ENCODE results near the gene SMIM22. TPM values are rescaled to one million over a fixed set of nuclear protein-coding genes. Genes with fewer than 3 reads are reported as not detected.

SMIM22 gene
- total RNA-seq, 2 donors from 2014 or later: not detected

DNA sequence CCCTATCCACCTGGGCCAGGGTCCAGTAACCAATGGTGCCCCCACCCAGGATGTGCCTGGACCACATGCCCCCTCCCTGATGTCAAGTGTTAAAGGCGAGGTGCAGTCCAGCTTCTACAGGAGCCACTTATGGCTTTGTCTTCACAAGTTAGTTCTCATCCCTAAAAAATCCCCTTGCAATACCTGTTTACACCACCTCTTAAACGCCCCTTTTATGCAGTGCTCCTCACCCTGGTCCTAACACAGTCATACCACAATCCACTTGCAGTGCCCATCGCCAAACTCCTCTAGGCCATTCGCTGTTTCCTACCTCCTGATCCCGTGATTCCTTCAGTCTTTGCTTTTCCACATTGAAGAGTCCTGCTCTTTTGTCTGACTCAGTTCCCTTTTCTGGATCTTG lies 44.8 kb downstream of the SMIM22 start:
- H3K36me3 Mint-ChIP-seq (ENCODE audit: low read depth): peaks cover 71% of the 10 kb centered on the region
- H3K36me3 ChIP-seq (ENCODE audit: control insufficient read depth, insufficient read depth, low read length): peaks cover 87% of the 10 kb centered on the region
- no peak overlapping the region for H3K4me3 ChIP-seq (ENCODE audit: low read length)
- H3K4me1 ChIP-seq (ENCODE audit: control insufficient read depth, insufficient read depth, low read length): no peaks in the 10 kb centered on the region
- no peak overlapping the region for H3K4me3 Mint-ChIP-seq
- H3K27ac Mint-ChIP-seq: peak overlapping the region; percentile 31
- TF ChIP-seq CTCF (conservative IDR thresholded peaks at IDR 0.05): peak; percentile 21
- no peaks in the 10 kb centered on the region for H3K4me1 Mint-ChIP-seq
- H3K27ac ChIP-seq (ENCODE audit: low read depth, low read length): no peak overlapping the region
- no peak overlapping the region for H3K9ac ChIP-seq (ENCODE audit: extremely low read depth, low read length, poor library complexity, severe bottlenecking)
- H3K9me3 ChIP-seq (ENCODE audit: control insufficient read depth, low read length): no peaks in the 10 kb centered on the region
- WGBS, 2 experiments (ENCODE audit: insufficient coverage in 1 of 2, insufficient read length in 1 of 2): 90 to 94% methylated on average over 3 to 5 of the region's 5 CpGs
- H3K9me3 Mint-ChIP-seq: no peaks in the 10 kb centered on the region
- DNase-seq: no peak
- H3K27me3 Mint-ChIP-seq (ENCODE audit: insufficient read depth): no peaks in the 10 kb centered on the region
- no peaks in the 10 kb centered on the region for H3K27me3 ChIP-seq (ENCODE audit: control insufficient read depth, insufficient read depth, low read length, poor library complexity, severe bottlenecking)

DNA sequence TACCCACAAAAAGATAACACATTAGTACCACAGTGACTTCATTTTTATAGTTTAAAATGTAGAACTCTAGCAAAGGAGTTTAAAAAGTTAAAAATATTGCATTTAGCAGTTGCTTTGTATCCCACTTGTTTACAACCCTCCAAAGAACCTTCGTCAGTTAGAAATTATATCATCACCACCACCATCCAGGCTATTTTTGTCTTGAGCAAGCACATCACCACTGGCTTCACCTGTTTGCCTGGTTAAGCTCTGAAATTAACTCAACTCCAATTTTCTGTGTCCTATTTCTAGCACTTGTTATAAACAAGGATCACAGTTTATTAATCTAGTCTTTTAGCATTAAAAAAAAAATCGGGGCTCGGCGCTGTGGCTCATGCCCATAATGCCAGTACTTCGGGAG lies 45.8 kb downstream of the SMIM22 start:
- 74 to 80% methylated on average over 5 of the region's 5 CpGs for WGBS, 2 experiments (ENCODE audit: insufficient coverage in 1 of 2, insufficient read length in 1 of 2)
- peaks cover 7% of the 10 kb centered on the region for H3K4me1 Mint-ChIP-seq
- H3K27me3 Mint-ChIP-seq (ENCODE audit: insufficient read depth): no peaks in the 10 kb centered on the region
- no peak overlapping the region for H3K4me3 Mint-ChIP-seq
- Histone ChIP-seq H3K36me3 (ENCODE audit: control insufficient read depth, insufficient read depth, low read length) (peaks cover 87% of the 10 kb centered on the region), H3K27ac (ENCODE audit: low read depth, low read length) (no peak overlapping the region), H3K4me1 (ENCODE audit: control insufficient read depth, insufficient read depth, low read length) (no peaks in the 10 kb centered on the region), H3K4me3 (ENCODE audit: low read length) (no peak overlapping the region), H3K9ac (ENCODE audit: extremely low read depth, low read length, poor library complexity, severe bottlenecking) (no peak overlapping the region), H3K9me3 (ENCODE audit: control insufficient read depth, low read length) (no peaks in the 10 kb centered on the region), H3K27me3 (ENCODE audit: control insufficient read depth, insufficient read depth, low read length, poor library complexity, severe bottlenecking) (no peaks in the 10 kb centered on the region)
- H3K36me3 Mint-ChIP-seq (ENCODE audit: low read depth): peaks cover 77% of the 10 kb centered on the region
- H3K9me3 Mint-ChIP-seq: no peaks in the 10 kb centered on the region
- no peak overlapping the region for H3K27ac Mint-ChIP-seq
- TF ChIP-seq CTCF (conservative IDR thresholded peaks at IDR 0.05): no peak
- DNase-seq: no peak

Other genes starting within 250 kb of the SMIM22 start
- gene C16orf96, start 239.0 kb upstream of the SMIM22 start, total RNA-seq: 1 to 10 TPM; 1.5 to 1.6 TPM
- gene UBALD1, start 180.5 kb upstream of the SMIM22 start, total RNA-seq: 10 to 100 TPM; 46.8 to 49.6 TPM
- 10 to 100 TPM; 66.9 to 71.4 TPM for gene MGRN1, start 170.5 kb upstream of the SMIM22 start, total RNA-seq
- gene NUDT16L1, start 101.8 kb upstream of the SMIM22 start, total RNA-seq: 10 to 100 TPM; 38.6 to 40.7 TPM
- gene ANKS3, start 61.1 kb upstream of the SMIM22 start, total RNA-seq: 10 to 100 TPM; 32.4 to 41.0 TPM
- gene DNAAF8, start 60.8 kb upstream of the SMIM22 start, total RNA-seq: under 1 TPM; 0.35 to 0.64 TPM
- gene ZNF500, start 28.2 kb upstream of the SMIM22 start, total RNA-seq: 10 to 100 TPM; 17.2 to 21.6 TPM
- gene SEPTIN12, start 7.0 kb upstream of the SMIM22 start, total RNA-seq: under 1 TPM; 0.40 to 0.73 TPM
- gene ROGDI, start 7.3 kb downstream of the SMIM22 start, total RNA-seq: 10 to 100 TPM; 46.2 to 49.0 TPM
- gene GLYR1, start 51.9 kb downstream of the SMIM22 start, total RNA-seq: 100 to 1,000 TPM in 1 of 2 donors, 10 to 100 TPM in 1; 99.3 to 108 TPM
- gene UBN1, start 52.1 kb downstream of the SMIM22 start, total RNA-seq: 10 to 100 TPM; 36.8 to 46.7 TPM
- 10 to 100 TPM; 37.8 to 48.5 TPM for gene PPL, start 141.8 kb downstream of the SMIM22 start, total RNA-seq
- under 1 TPM; 0.22 to 0.33 TPM for gene SEC14L5, start 163.0 kb downstream of the SMIM22 start, total RNA-seq
- gene NAGPA, start 238.6 kb downstream of the SMIM22 start, total RNA-seq: 10 to 100 TPM; 12.7 to 14.0 TPM

Measured in endodermal cell (in vitro differentiated cells).